HG03342 (cell line): ENCODE measurements around the gene INO80E.
A peak's percentile ranks its signal among the peaks of the same experiment; 100 is the strongest.
"Not testable (repeated sequence)": the region's sequence is repeated elsewhere in the genome, so short reads cannot be mapped to it uniquely, and the experiment has no call there.

ENCODE experiments used
- ATAC-seq: cut with Tn5 transposase; IDR thresholded peaks from one replicate; pipeline ENCODE4 v1.9.1; 2021; ENCODE audit warnings: mild to moderate bottlenecking, moderate library complexity; ENCODE audit not compliant: unreplicated experiment

INO80E gene, protein sequence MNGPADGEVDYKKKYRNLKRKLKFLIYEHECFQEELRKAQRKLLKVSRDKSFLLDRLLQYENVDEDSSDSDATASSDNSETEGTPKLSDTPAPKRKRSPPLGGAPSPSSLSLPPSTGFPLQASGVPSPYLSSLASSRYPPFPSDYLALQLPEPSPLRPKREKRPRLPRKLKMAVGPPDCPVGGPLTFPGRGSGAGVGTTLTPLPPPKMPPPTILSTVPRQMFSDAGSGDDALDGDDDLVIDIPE

DNA sequence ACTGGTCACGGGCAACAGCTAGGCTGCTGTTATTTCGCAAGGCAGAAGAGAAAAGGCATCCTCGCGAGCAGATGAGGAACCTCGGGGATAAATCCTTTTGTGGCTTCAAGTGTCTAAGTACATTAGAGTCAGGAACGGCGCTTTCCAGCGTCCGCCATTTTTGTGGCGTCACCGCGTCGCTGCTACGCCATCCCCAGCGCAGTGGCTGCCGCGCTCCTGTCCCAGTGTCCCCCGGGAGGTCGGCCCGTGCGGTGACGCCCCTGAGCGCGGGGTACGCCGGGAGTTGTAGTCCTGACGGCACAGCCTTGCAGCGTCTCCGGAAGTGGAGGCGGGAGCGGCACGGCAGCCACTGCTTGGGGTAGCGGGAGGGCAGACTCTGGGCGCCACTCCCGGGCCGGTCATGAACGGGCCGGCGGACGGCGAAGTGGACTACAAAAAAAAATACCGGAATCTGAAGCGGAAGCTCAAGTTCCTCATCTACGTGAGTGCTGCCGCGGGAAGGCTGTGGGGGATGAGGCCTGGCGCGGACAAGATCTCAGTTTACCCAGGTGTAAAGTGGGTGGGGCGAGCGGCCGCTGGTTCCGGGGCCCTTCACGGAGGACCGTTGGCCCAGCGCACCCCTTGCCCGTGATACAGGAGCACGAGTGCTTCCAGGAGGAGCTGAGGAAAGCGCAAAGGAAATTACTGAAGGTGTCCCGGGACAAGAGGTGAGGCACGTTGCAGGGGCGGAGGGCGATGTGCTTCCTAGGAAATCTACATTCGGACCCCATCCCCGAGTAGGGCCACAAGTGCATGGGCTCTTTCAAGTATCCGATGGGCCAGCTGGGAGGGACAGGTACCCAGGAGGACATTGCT is at the start of gene INO80E:
Gene INO80E (plus strand): TSS at position 331 of the 855 bp plus-strand sequence. CDS start 70 bp downstream, at position 401.
- peak; percentile 90 for ATAC-seq

GRCh38 chr16:29947897-29948296 is 48.1 kb upstream of the INO80E start:
- no peak for ATAC-seq

GRCh38 chr16:29950806-29951461 is 45.1 kb upstream of the INO80E start:
- ATAC-seq, result no peak

DNA sequence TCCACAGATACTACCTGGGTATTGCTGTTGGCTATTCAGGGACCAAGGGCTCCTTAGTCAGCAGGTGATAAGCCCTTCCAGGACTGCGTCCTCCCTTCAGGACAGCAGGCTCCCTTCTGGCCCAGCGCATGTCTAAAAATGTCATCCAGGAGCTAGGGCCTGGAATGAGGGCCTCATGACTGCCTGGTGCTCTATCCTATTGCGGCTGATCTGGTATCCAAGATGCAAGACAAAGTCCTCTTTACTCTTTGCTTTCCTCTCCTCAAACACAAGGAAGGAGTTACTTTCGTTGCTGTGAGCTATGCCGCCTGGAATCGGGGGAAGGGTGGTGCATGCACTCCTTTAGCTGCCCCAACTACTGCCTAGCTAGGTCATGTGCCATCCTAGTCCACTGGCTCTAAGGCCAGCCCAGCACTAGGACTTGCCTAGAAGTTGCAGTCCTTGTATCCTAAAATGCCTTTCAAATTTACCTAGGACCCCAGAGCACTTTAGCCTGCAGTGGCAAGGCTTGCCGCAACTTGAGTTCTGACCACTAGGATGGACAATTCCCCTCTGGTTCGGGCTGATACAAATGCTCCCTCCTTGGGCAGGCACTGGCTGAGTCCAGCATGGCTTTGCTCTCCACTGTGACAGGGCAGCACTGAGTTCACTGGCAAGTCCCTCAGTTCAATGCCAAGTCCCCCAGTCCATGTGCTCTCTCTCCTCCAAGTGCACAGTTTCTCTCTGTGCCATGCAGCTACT is 44.2 kb upstream of the INO80E start:
- ATAC-seq, result no peak

- ATAC-seq, result no peak
Observed at GRCh38 chr16:29958756-29959155, 37.3 kb upstream of the INO80E start.

GRCh38 chr16:29959293-29959692 is 36.7 kb upstream of the INO80E start:
- no peak for ATAC-seq

DNA sequence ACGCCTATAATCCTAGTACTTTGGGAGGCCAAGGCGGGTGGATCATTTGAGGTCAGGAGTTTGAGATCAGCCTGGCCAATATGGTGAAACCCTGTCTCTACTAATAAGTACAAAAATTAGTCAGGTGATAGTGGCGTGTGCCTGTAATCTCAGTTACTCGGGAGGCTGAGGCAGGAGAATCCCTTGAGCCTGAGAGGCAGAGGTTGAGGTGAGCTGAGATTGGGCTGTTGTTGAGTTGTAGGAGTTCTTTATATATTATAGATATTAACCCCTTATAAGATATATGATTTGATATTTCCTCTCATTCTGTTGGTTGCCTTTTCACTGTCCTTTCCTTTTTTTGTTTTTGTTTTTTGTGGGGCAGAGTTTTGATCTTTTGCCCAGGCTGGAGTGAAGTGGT is 36.2 kb upstream of the INO80E start:
- not testable (repeated sequence) for ATAC-seq

- ATAC-seq, result no peak
Observed at GRCh38 chr16:29961127-29961478, 34.9 kb upstream of the INO80E start.

GRCh38 chr16:29961479-29962343 is 34.3 kb upstream of the INO80E start, which contains the start of gene TMEM219:
TSS of gene TMEM219 (plus strand) at chr16:29962079. CDS start at chr16:29963144, 1,065 bp downstream.
- peak; percentile 77 for ATAC-seq

DNA sequence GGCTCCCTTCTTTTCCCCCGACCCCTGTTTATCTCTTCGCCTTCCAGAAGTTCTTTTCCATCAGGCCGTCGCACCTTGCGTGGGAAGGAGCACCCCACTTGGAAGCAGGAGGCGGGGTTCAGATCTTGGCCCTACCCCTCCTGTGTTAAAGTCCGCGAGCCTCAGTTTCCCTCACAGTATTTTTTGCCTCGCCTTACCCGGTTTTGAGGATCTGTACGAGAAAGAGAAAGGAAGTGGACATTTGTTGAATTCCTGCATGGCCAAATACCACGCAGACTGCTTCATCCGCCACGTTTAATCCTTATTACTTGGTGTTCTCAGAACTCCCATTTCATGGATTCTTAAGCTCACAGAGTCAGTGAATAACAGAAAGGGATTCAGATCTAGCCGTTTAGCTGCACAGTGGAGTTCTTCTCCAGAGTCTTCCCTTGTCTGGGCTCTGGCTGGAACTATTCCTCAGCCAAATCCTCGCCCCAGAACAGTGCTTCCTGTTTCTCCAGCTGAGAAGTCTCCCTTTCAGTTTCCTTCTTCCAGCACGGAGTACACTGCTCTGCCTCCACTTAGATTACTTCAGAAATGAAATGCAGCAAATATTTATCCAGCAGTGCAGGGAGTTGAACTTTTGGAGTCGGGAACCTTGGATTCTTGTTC is 33.6 kb upstream of the INO80E start:
- ATAC-seq, result no peak

- ATAC-seq, result no peak
Observed at GRCh38 chr16:29963021-29963743, 32.9 kb upstream of the INO80E start.

DNA sequence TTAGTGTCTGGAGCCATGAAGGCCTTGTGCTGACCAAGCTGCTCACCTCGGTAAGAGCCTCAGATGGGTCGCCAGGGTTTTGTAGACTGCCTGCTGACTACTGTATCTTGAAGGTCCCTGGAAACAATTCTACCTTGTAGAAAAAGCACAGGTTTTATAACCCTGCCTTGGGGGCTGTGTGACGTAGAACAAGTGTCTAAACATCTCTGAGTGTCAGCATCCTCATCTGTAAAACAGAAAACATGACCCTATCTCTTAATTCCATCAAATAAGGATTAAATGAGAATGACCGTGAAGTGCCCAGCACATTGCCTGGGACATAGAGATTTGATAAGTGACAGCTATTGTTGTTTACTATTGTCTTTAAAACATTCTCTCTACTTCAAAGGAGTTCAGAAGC is 27.8 kb upstream of the INO80E start:
- ATAC-seq, result no peak

DNA sequence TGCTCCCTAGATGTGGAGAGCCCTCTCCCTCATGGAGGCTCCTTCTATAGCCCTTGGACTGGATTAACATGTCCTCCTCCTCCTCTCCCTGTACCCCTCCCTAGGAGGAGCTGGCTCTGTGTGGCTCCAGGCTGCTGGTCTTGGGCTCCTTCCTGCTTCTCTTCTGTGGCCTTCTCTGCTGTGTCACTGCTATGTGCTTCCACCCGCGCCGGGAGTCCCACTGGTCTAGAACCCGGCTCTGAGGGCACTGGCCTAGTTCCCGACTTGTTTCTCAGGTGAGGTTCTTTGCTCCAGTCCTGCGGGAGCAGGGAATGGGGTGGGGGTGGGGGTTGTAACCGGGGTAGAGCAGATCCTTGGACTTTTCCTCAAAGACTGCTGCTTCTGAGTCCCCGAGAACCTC is 24.7 kb upstream of the INO80E start:
- no peak for ATAC-seq

DNA sequence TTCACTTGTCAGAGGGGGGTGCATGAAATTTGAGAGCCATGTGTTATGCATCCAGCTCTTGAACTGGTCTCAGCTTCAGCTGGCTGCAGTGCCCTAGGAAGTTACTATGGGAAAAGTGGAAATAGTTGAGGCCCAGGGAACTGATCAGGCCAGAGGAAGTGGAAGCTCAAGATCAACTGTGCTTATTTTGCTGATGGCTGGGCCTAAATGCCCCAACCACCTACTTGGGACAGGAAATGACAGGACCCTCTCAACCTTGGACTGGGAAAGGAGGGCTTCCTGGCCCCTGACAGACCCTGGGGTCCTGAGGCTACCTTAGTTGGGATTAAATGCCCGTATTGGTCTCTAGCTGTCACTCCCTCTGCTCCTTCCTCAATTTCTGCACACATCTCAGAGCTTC is 23.5 kb upstream of the INO80E start:
- no peak for ATAC-seq

- no peak for ATAC-seq
Observed at GRCh38 chr16:29972992-29973383, 23.1 kb upstream of the INO80E start.

DNA sequence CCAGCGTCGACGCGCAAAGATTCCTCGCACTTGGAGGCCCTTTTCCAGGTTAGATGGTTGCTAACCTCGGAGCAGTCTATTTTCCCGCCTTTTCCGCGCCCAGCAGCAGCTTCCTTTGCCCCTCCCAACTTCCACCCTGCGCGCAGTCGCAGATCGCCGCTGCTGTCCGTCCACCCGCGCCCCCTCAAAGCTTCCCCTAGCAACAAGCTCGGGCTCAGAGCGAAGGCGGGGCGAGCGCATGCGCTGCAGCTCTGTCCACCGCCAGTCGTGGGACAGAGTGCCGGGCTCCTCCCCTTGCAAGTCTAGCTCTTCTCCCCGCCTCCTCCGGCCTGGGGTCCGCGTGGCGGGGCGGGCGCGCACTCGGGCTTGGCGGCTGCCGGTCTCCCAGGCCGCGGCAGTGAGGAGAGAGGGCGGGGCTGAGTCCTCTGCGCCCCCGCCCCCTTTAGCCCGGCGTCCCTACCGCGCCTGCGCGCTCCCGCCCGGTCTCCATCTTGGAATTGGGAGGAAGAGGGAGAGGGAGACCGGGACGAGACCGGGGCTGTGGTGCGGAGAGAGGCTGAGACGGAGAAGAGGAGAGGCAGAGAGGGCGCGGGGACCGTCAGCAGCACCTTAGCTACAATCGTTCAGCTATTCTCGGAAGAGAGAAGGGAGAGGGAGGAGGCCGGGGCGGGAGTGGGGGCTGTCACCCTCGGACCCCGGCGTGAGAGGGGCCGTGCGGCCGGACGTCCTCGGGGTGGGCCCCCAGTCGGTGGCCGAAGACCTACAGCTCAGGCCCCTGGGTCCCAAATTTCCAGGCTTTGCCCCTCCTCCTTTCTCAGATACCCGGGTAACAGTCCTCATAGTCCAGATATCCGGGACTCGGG is 22.4 kb upstream of the INO80E start, which contains the start of gene TAOK2:
Gene TAOK2 (plus strand): TSS at position 485 of the 863 bp plus-strand sequence. CDS start 3,905 bp downstream, outside the sequence.
- peak; percentile 93 for ATAC-seq

- no peak for ATAC-seq
Observed at GRCh38 chr16:29974291-29975133, 21.5 kb upstream of the INO80E start.
